HG03045 (cell line): ENCODE results near the gene IFT81.
"Not testable (repeated sequence)": the region's sequence is repeated elsewhere in the genome, so short reads cannot be mapped to it uniquely, and the experiment has no call there.

ENCODE experiments used
- ATAC-seq: cut with Tn5 transposase; IDR thresholded peaks from one replicate; pipeline ENCODE4 v1.9.1; 2021; ENCODE audit warnings: mild to moderate bottlenecking, moderate library complexity; ENCODE audit not compliant: unreplicated experiment

The IFT81 gene

GRCh38 chr12:110124269-110124995, at the start of gene IFT81:
Gene IFT81, plus strand, starts transcription at chr12:110124357. Its CDS starts 3,024 bp downstream, at chr12:110127381.
- ATAC-seq = peak; percentile 86

GRCh38 chr12:110075880-110076279, 48.3 kb upstream of the IFT81 start:
- no peak for ATAC-seq

GRCh38 chr12:110077800-110078199, 46.4 kb upstream of the IFT81 start:
- no peak for ATAC-seq

- peak; percentile 82 for ATAC-seq
Measured at GRCh38 chr12:110079477-110080400, 44.4 kb upstream of the IFT81 start.

GRCh38 chr12:110080410-110080809, 43.7 kb upstream of the IFT81 start:
- ATAC-seq = no peak

- ATAC-seq = no peak
Measured at GRCh38 chr12:110084314-110085015, 39.7 kb upstream of the IFT81 start.

- ATAC-seq = not testable (repeated sequence)
Measured at GRCh38 chr12:110088216-110088615, 35.9 kb upstream of the IFT81 start.

GRCh38 chr12:110088936-110089335, 35.2 kb upstream of the IFT81 start:
- no peak for ATAC-seq

GRCh38 chr12:110090266-110091135, 33.7 kb upstream of the IFT81 start:
- ATAC-seq = no peak

- ATAC-seq = no peak
Measured at GRCh38 chr12:110091136-110091711, 32.9 kb upstream of the IFT81 start.

- ATAC-seq = no peak
Measured at GRCh38 chr12:110093631-110094311, 30.4 kb upstream of the IFT81 start.

- ATAC-seq = peak; percentile 70
Measured at GRCh38 chr12:110100315-110100970, 23.7 kb upstream of the IFT81 start.

- ATAC-seq = no peak
Measured at GRCh38 chr12:110102255-110102654, 21.9 kb upstream of the IFT81 start.

GRCh38 chr12:110104188-110105094, 19.7 kb upstream of the IFT81 start:
- ATAC-seq = no peak

- no peak for ATAC-seq
Measured at GRCh38 chr12:110105159-110105558, 19.0 kb upstream of the IFT81 start.

- ATAC-seq = no peak
Measured at GRCh38 chr12:110105986-110106385, 18.2 kb upstream of the IFT81 start.

- ATAC-seq = no peak
Measured at GRCh38 chr12:110107369-110108281, 16.5 kb upstream of the IFT81 start.
